Activated CD4-positive, alpha-beta memory T cell treated with anti-CD3 and anti-CD28 coated beads for 36 hours (primary cell): ENCODE data around the gene HNRNPH2. TPM values are rescaled to one million over a fixed set of nuclear protein-coding genes. Genes with fewer than 3 reads are reported as not detected.

ENCODE experiments used
- CTCF ChIA-PET: fragments of 350-600 bp; sonication (Branson Sonifier 250); formaldehyde crosslinking; loops from one replicate; lab custom pipeline; 2021; ENCODE audit warnings: antibody characterized with exemption, inconsistent platforms; lab: Charles Lee
- POLR2A ChIA-PET: fragments of 350-600 bp; sonication (Branson Sonifier 250); formaldehyde crosslinking; loops from one replicate; lab custom pipeline; 2021; ENCODE audit warnings: antibody characterized with exemption; lab: Charles Lee
- DNase-seq: peaks from one replicate; pipeline ENCODE4 v3.0.0-alpha.2; 2020
- H3K27ac Mint-ChIP-seq: one replicate; pipeline ENCODE4 v1.8.0; 2021; ENCODE audit warnings: mixed read lengths
- H3K27me3 Mint-ChIP-seq: one replicate; pipeline ENCODE4 v1.8.0; 2021; ENCODE audit warnings: mixed read lengths
- H3K36me3 Mint-ChIP-seq: one replicate; pipeline ENCODE4 v1.8.0; 2021; ENCODE audit warnings: mixed read lengths
- H3K4me1 Mint-ChIP-seq: one replicate; pipeline ENCODE4 v1.8.0; 2021; ENCODE audit warnings: low read depth, mixed read lengths
- H3K4me3 Mint-ChIP-seq: one replicate; pipeline ENCODE4 v1.8.0; 2021; ENCODE audit warnings: mild to moderate bottlenecking, mixed read lengths
- H3K9me3 Mint-ChIP-seq: one replicate; pipeline ENCODE4 v1.8.0; 2021; ENCODE audit warnings: mixed read lengths
- intact Hi-C: fragments of 100-400 bp; cut with micrococcal nuclease; formaldehyde crosslinking; loops from one replicate; pipeline ENCODE4 v1.15.1; 2023
- total RNA-seq, 2 experiments: library from RNA; stranded (reverse); gene quantifications; one replicate each; pipeline ENCODE4 v1.2.3, GENCODE V29; 2021

HNRNPH2 gene
- total RNA-seq, 2 experiments from 2014 or later = 32.5 to 33.8 TPM

DNA sequence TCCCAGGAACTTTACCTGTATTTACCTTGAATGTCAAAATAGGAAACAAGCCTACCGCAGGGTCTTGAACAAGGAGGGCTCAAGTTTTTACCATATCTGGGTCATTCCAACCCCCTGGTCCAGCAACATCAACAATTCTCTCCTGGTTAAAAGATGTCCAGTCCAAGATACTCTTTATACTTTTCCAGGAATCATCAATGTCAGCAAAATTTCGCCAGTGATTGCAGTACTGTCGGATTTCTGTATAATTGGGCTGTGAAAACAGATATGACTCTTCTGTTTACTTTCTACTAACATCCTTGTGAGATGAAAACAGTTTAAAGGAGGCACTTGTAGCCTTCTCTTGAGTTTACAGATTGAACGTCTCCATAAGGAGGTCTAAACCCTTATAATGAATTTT is 9.3 kb upstream of the HNRNPH2 start:
- POLR2A ChIA-PET = interaction anchor here (1.3 kb wide), 1 partner anchor 9 kb away, joined by 4 read pairs; the partner anchor contains the start of genes GLA and HNRNPH2
- no peak for DNase-seq
- Mint-ChIP-seq H3K27ac (no peak overlapping the region), H3K4me1 (peaks cover 5% of the 10 kb centered on the region), H3K4me3 (no peak overlapping the region), H3K27me3 (no peaks in the 10 kb centered on the region), H3K9me3 (no peaks in the 10 kb centered on the region), H3K36me3 (peaks cover 34% of the 10 kb centered on the region)
- intact Hi-C loops = no loop called here
- CTCF ChIA-PET = interaction anchor here (1.2 kb wide), 1 partner anchor 16 kb away, joined by 3 read pairs; no protein-coding TSS in a partner anchor

DNA sequence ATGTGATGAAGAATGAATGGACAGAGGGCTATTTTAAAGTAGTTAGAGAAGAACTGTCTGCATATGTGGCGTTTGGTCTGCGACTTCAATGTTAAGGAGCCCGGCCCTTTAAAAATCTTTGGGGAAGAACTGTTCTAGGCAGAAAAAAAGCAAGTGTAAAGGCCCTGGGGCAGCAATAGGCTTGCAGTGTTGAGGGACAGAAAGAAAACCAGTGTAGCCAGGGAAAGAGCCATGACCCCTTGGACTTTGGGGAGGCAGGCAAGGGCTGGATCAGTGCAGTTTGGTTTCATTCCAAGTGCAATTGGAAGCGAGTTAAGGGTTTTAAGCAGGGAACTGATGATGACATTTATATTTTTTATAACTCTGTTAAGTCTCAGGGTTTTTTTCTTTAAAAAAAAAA is 8.2 kb upstream of the HNRNPH2 start:
- Mint-ChIP-seq H3K27me3 (no peaks in the 10 kb centered on the region), H3K36me3 (peaks cover 31% of the 10 kb centered on the region), H3K4me3 (no peak overlapping the region), H3K27ac (no peak overlapping the region), H3K9me3 (no peaks in the 10 kb centered on the region), H3K4me1 (peaks cover 1% of the 10 kb centered on the region)
- DNase-seq = no peak
- intact Hi-C loops = loop anchor here (10.0 kb wide), 1 partner anchor 1255 kb away; the partner anchor contains the start of gene GPRASP1
- ChIA-PET CTCF (interaction anchor here (1.2 kb wide), 1 partner anchor 15 kb away, joined by 3 read pairs; no protein-coding TSS in a partner anchor), POLR2A (interaction anchor here (1.6 kb wide), 1 partner anchor 9 kb away, joined by 3 read pairs; the partner anchor contains the start of gene RPL36A)

DNA sequence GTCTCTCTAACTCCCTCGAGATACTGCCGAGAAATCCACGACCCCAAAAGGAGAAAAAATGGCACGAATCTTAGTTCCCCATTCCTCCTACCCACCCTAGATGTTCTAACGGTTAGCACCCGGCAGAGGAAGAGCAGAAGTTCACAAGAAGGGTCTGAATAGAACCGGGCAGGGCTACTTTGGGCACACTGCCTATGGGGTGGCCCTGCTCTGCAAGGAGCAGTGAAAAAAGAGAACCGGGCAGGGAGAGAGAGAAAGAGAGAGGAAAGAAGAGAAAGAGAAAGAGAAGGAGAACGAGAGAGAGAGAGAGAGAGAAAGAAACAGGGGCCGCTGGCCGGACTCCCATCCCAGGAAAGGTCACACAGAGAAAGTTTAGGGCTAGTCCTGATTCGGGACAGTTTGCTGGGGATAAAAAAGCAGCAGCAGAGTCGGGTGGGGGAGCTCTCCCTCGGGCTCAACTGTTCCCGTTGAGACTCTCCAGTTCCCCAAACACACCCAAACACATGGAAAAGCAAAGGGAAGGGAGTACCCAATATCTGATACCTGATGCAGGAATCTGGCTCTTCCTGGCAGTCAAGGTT is 765 bp upstream of the HNRNPH2 start:
- DNase-seq = no peak
- Mint-ChIP-seq H3K27me3 (peaks cover 2% of the 10 kb centered on the region), H3K4me1 (peaks cover 19% of the 10 kb centered on the region), H3K4me3 (peak overlapping the region; percentile 89), H3K9me3 (no peaks in the 10 kb centered on the region), H3K27ac (peak overlapping the region; percentile 98), H3K36me3 (peaks cover 18% of the 10 kb centered on the region)
- POLR2A ChIA-PET = interaction anchor here (0.7 to 1.3 kb wide), 4 partner anchors 9 to 263 kb away, joined by 3 to 5 read pairs (median 4); partner anchors contain the start of gene RPL36A
- CTCF ChIA-PET = no interaction called here
- intact Hi-C loops = loop anchor here (5.0 to 10.0 kb wide), 2 partner anchors 310 to 1248 kb away; partner anchors contain the start of genes CENPI and GPRASP1

DNA sequence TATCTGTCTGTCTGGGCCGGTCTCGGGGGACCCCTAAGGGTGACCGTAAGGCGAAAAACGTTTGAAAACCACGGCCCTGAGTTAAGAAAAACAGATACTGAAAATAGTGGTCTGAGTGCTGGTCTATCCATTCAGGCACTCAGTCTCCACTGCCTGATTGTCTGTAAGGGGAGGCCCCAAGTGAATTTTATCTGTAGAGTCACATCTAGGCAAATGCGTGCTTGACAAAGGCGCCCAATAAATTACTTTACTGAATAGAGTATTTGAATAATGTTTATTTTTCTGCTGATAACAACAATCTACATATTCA is 465 bp downstream of the HNRNPH2 start:
- POLR2A ChIA-PET = no interaction called here
- Mint-ChIP-seq H3K4me1 (peaks cover 28% of the 10 kb centered on the region), H3K27ac (peak overlapping the region; percentile 98), H3K9me3 (no peaks in the 10 kb centered on the region), H3K4me3 (peak overlapping the region; percentile 89), H3K36me3 (peaks cover 18% of the 10 kb centered on the region), H3K27me3 (peaks cover 2% of the 10 kb centered on the region)
- CTCF ChIA-PET = no interaction called here
- intact Hi-C loops = loop anchor here (1.0 to 10.0 kb wide), 6 partner anchors 10 to 1246 kb away; partner anchors contain the start of genes CENPI, GPRASP1, TIMM8A and ZMAT1
- DNase-seq = no peak

DNA sequence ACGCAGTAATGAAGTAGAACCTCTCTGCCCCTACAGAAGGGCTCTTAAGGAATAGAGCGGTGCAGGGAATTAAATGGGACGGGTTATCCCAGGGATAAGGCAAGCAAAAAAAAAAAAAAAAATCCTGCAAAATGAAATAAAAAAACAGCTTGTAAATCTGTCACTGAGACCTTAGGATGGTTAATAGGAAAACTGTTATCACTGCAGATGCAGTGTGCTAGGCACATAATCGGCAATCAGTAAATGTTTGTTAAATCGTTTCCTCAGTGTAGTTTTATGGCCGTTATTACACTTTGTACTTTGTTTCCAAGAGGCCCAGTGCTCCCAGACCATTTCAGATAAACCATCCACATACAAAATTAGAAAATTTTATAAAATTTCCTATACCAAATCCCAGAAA is 1.0 kb downstream of the HNRNPH2 start:
- ChIA-PET POLR2A (interaction anchor here (0.6 kb wide), 1 partner anchor 14 kb away, joined by 3 read pairs; no protein-coding TSS in a partner anchor), CTCF (no interaction called here)
- intact Hi-C loops = loop anchor here (5.0 to 10.0 kb wide), 2 partner anchors 312 to 1246 kb away; partner anchors contain the start of genes CENPI and GPRASP1
- Mint-ChIP-seq H3K4me1 (peaks cover 30% of the 10 kb centered on the region), H3K27me3 (peaks cover 2% of the 10 kb centered on the region), H3K4me3 (peak overlapping the region; percentile 89), H3K9me3 (no peaks in the 10 kb centered on the region), H3K27ac (peak overlapping the region; percentile 98), H3K36me3 (peaks cover 18% of the 10 kb centered on the region)
- no peak for DNase-seq

DNA sequence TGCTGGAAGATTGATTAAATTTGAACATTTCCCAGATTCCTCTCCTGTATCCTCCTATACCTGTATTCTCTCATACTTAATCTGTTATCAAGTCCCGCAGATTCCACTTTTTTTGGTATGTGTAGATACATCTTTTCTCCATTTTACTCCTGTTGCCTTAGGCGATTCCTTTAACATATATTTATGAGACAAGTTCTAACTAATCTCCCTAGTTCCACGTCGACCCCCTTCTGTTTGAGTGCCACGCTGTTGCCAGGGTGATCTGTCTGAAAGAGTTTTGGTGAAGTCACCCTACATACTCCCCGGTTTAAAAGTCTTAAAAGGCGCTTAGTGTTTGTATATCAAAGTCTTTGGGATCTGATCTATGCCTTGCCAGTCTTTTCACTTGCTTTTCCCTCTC is 2.4 kb downstream of the HNRNPH2 start:
- no peaks in the 10 kb centered on the region for H3K9me3 Mint-ChIP-seq
- H3K27me3 Mint-ChIP-seq = peaks cover 2% of the 10 kb centered on the region
- CTCF ChIA-PET = no interaction called here
- peaks cover 16% of the 10 kb centered on the region for H3K36me3 Mint-ChIP-seq
- no peak for DNase-seq
- intact Hi-C loops = loop anchor here (10.0 kb wide), 2 partner anchors 674 to 1454 kb away; no protein-coding TSS in a partner anchor
- H3K4me1 Mint-ChIP-seq = peaks cover 38% of the 10 kb centered on the region
- POLR2A ChIA-PET = no interaction called here
- peak overlapping the region; percentile 66 for H3K27ac Mint-ChIP-seq
- peak overlapping the region; percentile 58 for H3K4me3 Mint-ChIP-seq

DNA sequence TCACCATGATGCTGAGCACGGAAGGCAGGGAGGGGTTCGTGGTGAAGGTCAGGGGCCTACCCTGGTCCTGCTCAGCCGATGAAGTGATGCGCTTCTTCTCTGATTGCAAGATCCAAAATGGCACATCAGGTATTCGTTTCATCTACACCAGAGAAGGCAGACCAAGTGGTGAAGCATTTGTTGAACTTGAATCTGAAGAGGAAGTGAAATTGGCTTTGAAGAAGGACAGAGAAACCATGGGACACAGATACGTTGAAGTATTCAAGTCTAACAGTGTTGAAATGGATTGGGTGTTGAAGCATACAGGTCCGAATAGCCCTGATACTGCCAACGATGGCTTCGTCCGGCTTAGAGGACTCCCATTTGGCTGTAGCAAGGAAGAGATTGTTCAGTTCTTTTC is 4.0 kb downstream of the HNRNPH2 start:
- intact Hi-C loops = loop anchor here (10.0 kb wide), 2 partner anchors 673 to 1453 kb away; no protein-coding TSS in a partner anchor
- no peak for DNase-seq
- Mint-ChIP-seq H3K27me3 (peaks cover 2% of the 10 kb centered on the region), H3K36me3 (peaks cover 15% of the 10 kb centered on the region), H3K4me1 (peaks cover 39% of the 10 kb centered on the region), H3K4me3 (no peak overlapping the region), H3K27ac (no peak overlapping the region), H3K9me3 (no peaks in the 10 kb centered on the region)
- CTCF ChIA-PET = no interaction called here
- POLR2A ChIA-PET = no interaction called here

DNA sequence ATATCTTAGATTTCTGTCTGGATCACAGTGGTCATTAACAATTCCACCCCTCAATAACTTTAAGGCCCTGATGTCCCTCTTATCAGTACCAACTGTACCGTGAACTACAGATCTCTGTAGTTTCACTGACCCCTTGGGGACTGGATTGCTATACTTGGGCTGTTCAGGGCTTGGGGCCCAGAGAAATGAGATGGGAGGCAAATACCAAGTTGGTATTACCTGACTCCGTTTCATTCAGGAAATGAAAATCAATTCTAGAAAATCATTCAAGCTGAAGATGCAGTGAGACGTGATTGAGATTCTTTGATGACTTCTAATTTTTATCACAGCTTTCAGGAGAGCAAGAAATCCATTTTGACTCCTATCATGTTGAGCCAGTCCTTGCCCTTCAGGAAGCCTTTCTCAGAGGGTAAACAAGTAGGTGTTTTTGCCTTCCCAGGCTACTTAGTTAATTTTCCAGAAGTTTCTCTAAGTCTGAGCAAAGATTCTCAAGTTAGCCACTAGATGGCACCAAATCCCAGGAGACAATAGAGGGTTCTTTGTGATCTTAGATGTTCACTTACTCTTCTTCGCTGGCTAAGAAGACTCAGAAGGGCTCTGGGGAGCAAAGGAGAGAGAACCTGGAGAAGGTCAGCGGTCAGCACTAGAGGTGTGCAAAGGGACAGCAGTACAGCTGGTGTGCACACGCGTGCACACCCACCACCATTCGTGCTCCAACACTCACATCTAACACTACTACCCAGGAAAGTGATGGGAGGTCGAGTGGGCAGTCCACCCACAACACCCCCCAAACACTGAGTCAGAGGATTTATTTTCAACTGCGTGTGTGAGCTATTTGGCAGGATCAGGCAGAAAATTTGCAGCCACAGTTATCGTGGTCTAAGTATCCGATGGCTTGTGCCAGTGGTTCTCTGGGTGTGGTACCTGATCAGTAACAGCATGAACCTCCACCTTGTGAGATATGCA is 7.4 kb downstream of the HNRNPH2 start:
- intact Hi-C loops = loop anchor here (1.0 to 10.0 kb wide), 7 partner anchors 72 to 1449 kb away; partner anchors contain the start of genes ARMCX4 and BEX5
- peak overlapping the region; percentile 82 for H3K27ac Mint-ChIP-seq
- H3K9me3 Mint-ChIP-seq = no peaks in the 10 kb centered on the region
- H3K27me3 Mint-ChIP-seq = no peaks in the 10 kb centered on the region
- ChIA-PET CTCF (interaction anchor here (0.6 to 1.6 kb wide), 16 partner anchors 8 to 384 kb away, joined by 3 to 6 read pairs (median 4); partner anchors contain the start of genes ARMCX4 and RPL36A), POLR2A (interaction anchor here (1.1 to 1.7 kb wide), 2 partner anchors 11 to 25 kb away, joined by 4 to 6 read pairs; no protein-coding TSS in a partner anchor)
- peak overlapping the region; percentile 48 for H3K4me3 Mint-ChIP-seq
- H3K36me3 Mint-ChIP-seq = peaks cover 12% of the 10 kb centered on the region
- no peak for DNase-seq
- H3K4me1 Mint-ChIP-seq = peaks cover 47% of the 10 kb centered on the region

DNA sequence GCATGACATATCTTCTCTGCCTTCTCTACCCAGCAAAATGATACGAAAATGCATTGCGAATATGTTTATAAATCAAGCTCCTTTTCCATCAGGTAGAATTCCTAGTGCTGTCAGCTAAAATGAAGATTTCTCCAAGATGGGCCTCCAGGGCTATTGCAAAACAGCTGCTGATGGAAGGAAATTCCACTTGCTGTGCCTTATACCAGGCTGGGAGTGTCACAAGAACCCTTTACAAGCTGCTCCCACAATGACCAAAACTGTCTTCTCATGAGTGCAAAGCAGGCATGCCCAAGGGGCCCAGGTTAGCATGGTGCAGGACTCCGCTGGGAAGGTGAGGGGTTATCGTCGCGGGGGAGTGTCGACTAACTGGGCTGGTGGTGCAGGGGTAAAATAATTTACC is 8.7 kb downstream of the HNRNPH2 start:
- Mint-ChIP-seq H3K36me3 (peaks cover 12% of the 10 kb centered on the region), H3K9me3 (no peaks in the 10 kb centered on the region), H3K4me3 (no peak overlapping the region), H3K4me1 (peaks cover 41% of the 10 kb centered on the region), H3K27ac (peak overlapping the region; percentile 89), H3K27me3 (no peaks in the 10 kb centered on the region)
- CTCF ChIA-PET = interaction anchor here (0.7 to 1.6 kb wide), 6 partner anchors 10 to 387 kb away, joined by 3 to 5 read pairs (median 4); no protein-coding TSS in a partner anchor
- no peak for DNase-seq
- intact Hi-C loops = loop anchor here (5.0 to 10.0 kb wide), 5 partner anchors 71 to 1448 kb away; partner anchors contain the start of genes ARMCX4 and BEX5
- POLR2A ChIA-PET = no interaction called here

DNA sequence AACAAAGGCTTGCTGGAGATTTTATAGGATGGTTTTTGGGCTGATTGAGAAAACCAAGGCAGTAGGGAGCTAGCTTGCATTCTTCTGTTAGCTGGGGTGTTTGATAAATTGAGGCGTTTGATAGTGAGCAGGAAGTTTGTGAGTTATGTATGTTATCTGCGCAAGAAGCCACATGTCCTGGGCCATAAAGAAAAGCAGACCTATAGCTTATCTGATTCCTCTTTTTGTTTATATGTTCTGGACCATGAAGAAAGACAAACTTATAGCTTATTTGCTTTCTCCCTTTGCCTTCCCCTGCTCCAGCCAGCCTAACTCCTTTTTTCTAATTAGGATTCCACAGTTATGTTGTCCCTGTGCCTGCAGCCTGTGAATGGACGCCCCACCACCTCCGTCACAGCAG is 9.2 kb downstream of the HNRNPH2 start:
- H3K27me3 Mint-ChIP-seq = no peaks in the 10 kb centered on the region
- intact Hi-C loops = loop anchor here (5.0 to 10.0 kb wide), 5 partner anchors 70 to 1448 kb away; partner anchors contain the start of genes ARMCX4 and BEX5
- H3K4me3 Mint-ChIP-seq = peak overlapping the region; percentile 86
- no peak for DNase-seq
- ChIA-PET POLR2A (interaction anchor here (2.4 kb wide), 1 partner anchor 26 kb away, joined by 16 read pairs; the partner anchor contains the start of gene RPL36A), CTCF (interaction anchor here (1.0 to 1.6 kb wide), 3 partner anchors 9 to 380 kb away, joined by 3 to 5 read pairs (median 4); no protein-coding TSS in a partner anchor)
- H3K27ac Mint-ChIP-seq = peak overlapping the region; percentile 89
- H3K4me1 Mint-ChIP-seq = peaks cover 41% of the 10 kb centered on the region
- peaks cover 10% of the 10 kb centered on the region for H3K36me3 Mint-ChIP-seq
- no peaks in the 10 kb centered on the region for H3K9me3 Mint-ChIP-seq
